CD4-positive, alpha-beta T cell (primary cell): Measurements from ENCODE around the gene GNB3. TPM values are rescaled to one million over a fixed set of nuclear protein-coding genes. Genes with fewer than 3 reads are reported as not detected.

Experiments used
- ATAC-seq: fragments of 200-7000 bp; cut with Tn5 transposase; one replicate; pipeline ENCODE4 v1.10.0; 2022; ENCODE audit warnings: mild to moderate bottlenecking; ENCODE audit not compliant: poor library complexity
- CTCF ChIA-PET: fragments of 350-600 bp; sonication (Branson Sonifier 250); formaldehyde crosslinking; loops from one replicate; lab custom pipeline; 2021; ENCODE audit warnings: antibody characterized with exemption, inconsistent platforms; lab: Charles Lee
- POLR2A ChIA-PET: fragments of 350-600 bp; sonication (Branson Sonifier 250); formaldehyde crosslinking; loops from one replicate; lab custom pipeline; 2021; ENCODE audit warnings: antibody characterized with exemption, inconsistent platforms; lab: Charles Lee
- DNase-seq, 14 experiments: peaks; one replicate each; pipeline ENCODE4 v3.0.0-alpha.2; 2013 to 2020; ENCODE audit warnings: mixed read lengths in 2 of 14
- H3K27ac ChIP-seq, 2 donors: one replicate each; pipeline versions ENCODE4 v1.5.1 to v1.7.0; 2013; ENCODE audit warnings: low read length in 2 of 2, low read depth in 1 of 2, mild to moderate bottlenecking in 1 of 2
- H3K27me3 ChIP-seq, 2 experiments: 1 replicate in 1 of 2; 2 replicates in 1 of 2; pipeline versions ENCODE4 v1.6.1 to v1.7.0; 2013; ENCODE audit warnings: low read length in 2 of 2, control low read depth in 1 of 2, mild to moderate bottlenecking in 1 of 2, moderate library complexity in 1 of 2; ENCODE audit not compliant: insufficient read depth in 2 of 2, control insufficient read depth in 1 of 2
- H3K36me3 ChIP-seq: one replicate; pipeline ENCODE4 v1.6.1; 2013; ENCODE audit warnings: low read length, control low read depth; ENCODE audit not compliant: insufficient read depth
- H3K4me1 ChIP-seq: one replicate; pipeline ENCODE4 v1.6.1; 2013; ENCODE audit warnings: low read length, control low read depth; ENCODE audit not compliant: insufficient read depth
- H3K4me3 ChIP-seq: one replicate; pipeline ENCODE4 v1.5.1; 2013; ENCODE audit warnings: mild to moderate bottlenecking, low read length, moderate library complexity
- H3K9me3 ChIP-seq, 2 experiments: 1 replicate in 1 of 2; 2 replicates in 1 of 2; pipeline versions ENCODE4 v1.6.1 to v1.7.0; 2013; ENCODE audit warnings: low read length in 2 of 2, mild to moderate bottlenecking in 2 of 2, control low read depth in 1 of 2, moderate library complexity in 1 of 2; ENCODE audit not compliant: control insufficient read depth in 1 of 2, insufficient read depth in 1 of 2
- H3K27ac Mint-ChIP-seq: one replicate; pipeline ENCODE4 v1.8.0; 2020; ENCODE audit warnings: mixed read lengths
- H3K27me3 Mint-ChIP-seq: one replicate; pipeline ENCODE4 v1.8.0; 2021; ENCODE audit warnings: mixed read lengths
- H3K36me3 Mint-ChIP-seq: one replicate; pipeline ENCODE4 v1.8.0; 2021; ENCODE audit warnings: low read depth, mixed read lengths
- H3K4me1 Mint-ChIP-seq: one replicate; pipeline ENCODE4 v1.8.0; 2021; ENCODE audit warnings: low read depth, mixed read lengths
- H3K4me3 Mint-ChIP-seq: one replicate; pipeline ENCODE4 v1.8.0; 2020; ENCODE audit warnings: mild to moderate bottlenecking, mixed read lengths
- H3K9me3 Mint-ChIP-seq: one replicate; pipeline ENCODE4 v1.8.0; 2020; ENCODE audit warnings: mixed read lengths
- CTCF ChIP-seq: fragments of 200-600 bp; IDR thresholded peaks from one replicate; pipeline ENCODE4 v1.8.0; 2022; ENCODE audit warnings: antibody characterized with exemption, mild to moderate bottlenecking
- intact Hi-C, 2 experiments: fragments of 100-400 bp; cut with DNase I in 1 of 2; cut with micrococcal nuclease in 1 of 2; formaldehyde crosslinking; loops; one replicate each; pipeline versions ENCODE4 v1.15.1 to v1.9.0; 2023 to 2025; cut with DNase I, micrococcal nuclease
- total RNA-seq, 174 experiments: library from RNA in 2 of 174; stranded (reverse) in 2 of 174; gene quantifications; one replicate each; pipeline ENCODE4 v1.2.3 and lab custom pipeline; 2021 to 2026

GNB3 gene
- total RNA-seq, 2 experiments from 2014 or later: 0.75 to 0.85 TPM

DNA sequence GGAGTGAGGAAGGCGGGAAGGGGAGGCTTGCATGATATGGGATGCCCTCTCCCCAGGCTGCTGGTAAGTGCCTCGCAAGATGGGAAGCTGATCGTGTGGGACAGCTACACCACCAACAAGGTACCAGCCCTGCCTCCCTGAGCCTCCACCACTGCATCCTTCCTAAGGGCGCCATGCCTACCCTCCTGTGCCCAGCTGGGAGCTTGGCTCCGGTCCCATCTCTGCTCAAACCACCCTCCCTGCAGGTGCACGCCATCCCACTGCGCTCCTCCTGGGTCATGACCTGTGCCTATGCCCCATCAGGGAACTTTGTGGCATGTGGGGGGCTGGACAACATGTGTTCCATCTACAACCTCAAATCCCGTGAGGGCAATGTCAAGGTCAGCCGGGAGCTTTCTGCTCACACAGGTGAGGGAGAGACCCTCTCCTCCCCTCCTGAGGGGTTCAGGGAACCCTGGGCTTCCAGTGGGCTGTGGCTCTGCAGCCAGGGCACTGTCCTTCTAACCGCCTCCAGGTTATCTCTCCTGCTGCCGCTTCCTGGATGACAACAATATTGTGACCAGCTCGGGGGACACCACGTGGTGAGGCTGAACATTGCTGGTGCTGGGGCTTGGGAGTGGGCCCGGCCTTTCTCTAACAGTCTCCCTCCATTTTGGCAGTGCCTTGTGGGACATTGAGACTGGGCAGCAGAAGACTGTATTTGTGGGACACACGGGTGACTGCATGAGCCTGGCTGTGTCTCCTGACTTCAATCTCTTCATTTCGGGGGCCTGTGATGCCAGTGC, 2.6 kb downstream of the GNB3 start:
- H3K36me3 ChIP-seq: no peaks in the 10 kb centered on the region
- DNase-seq: no peak
- ChIA-PET CTCF (interaction anchor here (0.7 kb wide), 1 partner anchor 241 kb away, joined by 3 read pairs; no protein-coding TSS in a partner anchor), POLR2A (no interaction called here)
- Mint-ChIP-seq H3K4me3 (no peak overlapping the region), H3K4me1 (no peaks in the 10 kb centered on the region), H3K27me3 (no peaks in the 10 kb centered on the region), H3K9me3 (no peaks in the 10 kb centered on the region), H3K27ac (no peak overlapping the region), H3K36me3 (no peaks in the 10 kb centered on the region)
- no peak for TF ChIP-seq CTCF
- H3K27me3 ChIP-seq: no peaks in the 10 kb centered on the region
- no peak for ATAC-seq
- H3K4me1 ChIP-seq: no peaks in the 10 kb centered on the region
- intact Hi-C loops: no loop called here
- no peak overlapping the region for H3K4me3 ChIP-seq
- H3K27ac ChIP-seq: no peak overlapping the region
- H3K9me3 ChIP-seq: no peaks in the 10 kb centered on the region

- Histone ChIP-seq H3K9me3 (no peaks in the 10 kb centered on the region), H3K27me3 (no peaks in the 10 kb centered on the region), H3K27ac (no peak overlapping the region), H3K4me1 (peaks cover 4% of the 10 kb centered on the region), H3K36me3 (no peaks in the 10 kb centered on the region), H3K4me3 (no peak overlapping the region)
- H3K27me3 Mint-ChIP-seq: no peaks in the 10 kb centered on the region
- no peaks in the 10 kb centered on the region for H3K4me1 Mint-ChIP-seq
- intact Hi-C loops: no loop called here
- H3K4me3 Mint-ChIP-seq: no peak overlapping the region
- CTCF ChIA-PET: interaction anchor here (1.2 kb wide), 1 partner anchor 27 kb away, joined by 3 read pairs; no protein-coding TSS in a partner anchor
- H3K9me3 Mint-ChIP-seq: no peaks in the 10 kb centered on the region
- no peak overlapping the region for H3K27ac Mint-ChIP-seq
- no peak for ATAC-seq
- no peak for TF ChIP-seq CTCF
- no peak for DNase-seq
- no peaks in the 10 kb centered on the region for H3K36me3 Mint-ChIP-seq
- POLR2A ChIA-PET: no interaction called here
Observed at GRCh38 chr12:6845395-6845794, 4.7 kb downstream of the GNB3 start.

DNA sequence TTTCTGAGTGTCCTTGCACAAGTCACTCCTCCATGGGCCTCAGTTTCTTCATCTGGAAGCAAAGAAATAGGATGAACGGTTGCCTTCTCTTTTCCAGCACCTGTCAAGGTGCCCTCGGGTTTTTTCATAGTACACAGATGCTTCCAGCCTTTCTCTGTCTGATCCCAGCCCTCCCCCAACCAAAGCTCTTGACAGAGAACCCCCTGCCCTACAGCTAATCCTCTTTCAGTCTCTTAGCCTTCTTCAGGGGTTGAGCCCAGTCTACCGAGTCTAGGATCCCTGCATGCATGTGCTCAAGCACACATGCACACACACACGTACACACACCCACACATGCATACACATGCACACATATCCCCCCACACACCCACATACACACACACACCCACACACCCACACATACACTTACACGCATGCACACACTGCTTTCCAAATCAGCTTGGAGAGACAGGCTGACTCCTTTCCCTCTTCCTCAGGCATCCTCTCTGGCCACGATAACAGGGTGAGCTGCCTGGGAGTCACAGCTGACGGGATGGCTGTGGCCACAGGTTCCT, 5.7 kb downstream of the GNB3 start:
- DNase-seq (no peak), ATAC-seq (no peak)
- Mint-ChIP-seq H3K27me3 (no peaks in the 10 kb centered on the region), H3K27ac (no peak overlapping the region), H3K4me1 (peaks cover 5% of the 10 kb centered on the region), H3K9me3 (no peaks in the 10 kb centered on the region), H3K4me3 (no peak overlapping the region), H3K36me3 (peaks cover 1% of the 10 kb centered on the region)
- Histone ChIP-seq H3K27me3 (no peaks in the 10 kb centered on the region), H3K4me3 (no peak overlapping the region), H3K27ac (no peak overlapping the region), H3K9me3 (no peaks in the 10 kb centered on the region), H3K36me3 (no peaks in the 10 kb centered on the region), H3K4me1 (peaks cover 14% of the 10 kb centered on the region)
- CTCF ChIA-PET: interaction anchor here (1.2 kb wide), 1 partner anchor 26 kb away, joined by 3 read pairs; no protein-coding TSS in a partner anchor
- intact Hi-C loops: no loop called here
- POLR2A ChIA-PET: no interaction called here
- no peak for TF ChIP-seq CTCF
